ENCODE data around the gene POMGNT1. TPM values are rescaled to one million over a fixed set of nuclear protein-coding genes. Genes with fewer than 3 reads are reported as not detected.
"Not testable (repeated sequence)": the region's sequence is repeated elsewhere in the genome, so short reads cannot be mapped to it uniquely, and the experiment has no call there.

The POMGNT1 gene
- 46.5 and 50.3 TPM in 2 replicates for polyA plus RNA-seq (2014; cell fraction: cytosol; rRNA removed)
- 118 and 124 TPM in 2 replicates for polyA plus RNA-seq (2014; cell fraction: nucleus; rRNA removed)

GRCh38 chr1:46197964-46198811, at the start of gene POMGNT1:
Gene POMGNT1 (minus strand): TSS chr1:46198434. CDS start chr1:46197821, 613 bp downstream.
- peak; percentile 49 for DNase-seq (ENCODE audit: low spot score)

GRCh38 chr1:46247436-46248121, 49.3 kb upstream of the POMGNT1 start, which contains the start of gene RAD54L:
Gene RAD54L (plus strand): TSS chr1:46247763. CDS start chr1:46248406, 643 bp downstream.
- DNase-seq (ENCODE audit: low spot score), result peak; percentile 98

GRCh38 chr1:46246548-46247435, 48.6 kb upstream of the POMGNT1 start:
- no peak for DNase-seq (ENCODE audit: low spot score)

- not testable (repeated sequence) for DNase-seq (ENCODE audit: low spot score)
Observed at GRCh38 chr1:46246136-46246535, 47.9 kb upstream of the POMGNT1 start.

GRCh38 chr1:46244656-46245371, 46.6 kb upstream of the POMGNT1 start:
- DNase-seq (ENCODE audit: low spot score), result no peak

- DNase-seq (ENCODE audit: low spot score), result not testable (repeated sequence)
Observed at GRCh38 chr1:46243831-46244230, 45.6 kb upstream of the POMGNT1 start.

- DNase-seq (ENCODE audit: low spot score), result no peak
Observed at GRCh38 chr1:46242918-46243317, 44.7 kb upstream of the POMGNT1 start.

GRCh38 chr1:46241733-46242132, 43.5 kb upstream of the POMGNT1 start:
- not testable (repeated sequence) for DNase-seq (ENCODE audit: low spot score)

- not testable (repeated sequence) for DNase-seq (ENCODE audit: low spot score)
Observed at GRCh38 chr1:46238865-46239264, 40.6 kb upstream of the POMGNT1 start.

- no peak for DNase-seq (ENCODE audit: low spot score)
Observed at GRCh38 chr1:46236882-46237281, 38.6 kb upstream of the POMGNT1 start.

GRCh38 chr1:46231231-46231630, 33.0 kb upstream of the POMGNT1 start:
- DNase-seq (ENCODE audit: low spot score), result not testable (repeated sequence)

GRCh38 chr1:46224966-46225365, 26.7 kb upstream of the POMGNT1 start:
- no peak for DNase-seq (ENCODE audit: low spot score)

- DNase-seq (ENCODE audit: low spot score), result peak; percentile 83
Observed at GRCh38 chr1:46223472-46223943, 25.3 kb upstream of the POMGNT1 start.

GRCh38 chr1:46223055-46223454, 24.8 kb upstream of the POMGNT1 start:
- DNase-seq (ENCODE audit: low spot score), result not testable (repeated sequence)

- DNase-seq (ENCODE audit: low spot score), result no peak
Observed at GRCh38 chr1:46221749-46222148, 23.5 kb upstream of the POMGNT1 start.

GRCh38 chr1:46220808-46221207, 22.6 kb upstream of the POMGNT1 start:
- no peak for DNase-seq (ENCODE audit: low spot score)

GRCh38 chr1:46219551-46220520, 21.6 kb upstream of the POMGNT1 start:
- no peak for DNase-seq (ENCODE audit: low spot score)

GRCh38 chr1:46218443-46218842, 20.2 kb upstream of the POMGNT1 start:
- DNase-seq (ENCODE audit: low spot score), result no peak

GRCh38 chr1:46215504-46215903, 17.3 kb upstream of the POMGNT1 start:
- DNase-seq (ENCODE audit: low spot score), result no peak
